ENCODE data around the gene COL28A1. TPM values are rescaled to one million over a fixed set of nuclear protein-coding genes. Genes with fewer than 3 reads are reported as not detected.

COL28A1 gene
- total RNA-seq, 1 donor from 2014 or later: 2.0 TPM

DNA sequence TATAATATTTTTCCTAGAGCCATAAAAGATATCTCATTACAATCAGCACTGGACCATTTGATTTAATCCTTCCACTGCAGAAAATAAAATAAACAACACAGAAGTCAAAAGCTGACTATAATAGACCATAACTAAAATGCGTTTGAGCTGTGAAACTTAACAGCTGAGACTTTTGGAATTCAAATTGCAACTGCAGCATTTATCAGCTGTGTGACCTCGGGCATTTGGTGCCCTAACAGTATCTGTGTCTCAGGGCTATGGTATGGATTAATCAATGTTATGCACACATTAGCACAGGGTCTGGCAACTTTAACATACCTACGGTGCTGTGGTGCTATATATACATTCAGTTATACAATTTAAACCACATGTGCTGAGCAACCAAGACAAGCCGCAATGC, 160.1 kb downstream of the COL28A1 start:
- Histone ChIP-seq H3K27ac (no peak overlapping the region), H3K9me3 (no peaks in the 10 kb centered on the region), H3K4me1 (no peaks in the 10 kb centered on the region), H3K4me3 (no peak overlapping the region), H3K27me3 (ENCODE audit: low read depth) (no peaks in the 10 kb centered on the region), H3K36me3 (no peaks in the 10 kb centered on the region)
- ATAC-seq: no peak
- TF ChIP-seq, protein P1, sequence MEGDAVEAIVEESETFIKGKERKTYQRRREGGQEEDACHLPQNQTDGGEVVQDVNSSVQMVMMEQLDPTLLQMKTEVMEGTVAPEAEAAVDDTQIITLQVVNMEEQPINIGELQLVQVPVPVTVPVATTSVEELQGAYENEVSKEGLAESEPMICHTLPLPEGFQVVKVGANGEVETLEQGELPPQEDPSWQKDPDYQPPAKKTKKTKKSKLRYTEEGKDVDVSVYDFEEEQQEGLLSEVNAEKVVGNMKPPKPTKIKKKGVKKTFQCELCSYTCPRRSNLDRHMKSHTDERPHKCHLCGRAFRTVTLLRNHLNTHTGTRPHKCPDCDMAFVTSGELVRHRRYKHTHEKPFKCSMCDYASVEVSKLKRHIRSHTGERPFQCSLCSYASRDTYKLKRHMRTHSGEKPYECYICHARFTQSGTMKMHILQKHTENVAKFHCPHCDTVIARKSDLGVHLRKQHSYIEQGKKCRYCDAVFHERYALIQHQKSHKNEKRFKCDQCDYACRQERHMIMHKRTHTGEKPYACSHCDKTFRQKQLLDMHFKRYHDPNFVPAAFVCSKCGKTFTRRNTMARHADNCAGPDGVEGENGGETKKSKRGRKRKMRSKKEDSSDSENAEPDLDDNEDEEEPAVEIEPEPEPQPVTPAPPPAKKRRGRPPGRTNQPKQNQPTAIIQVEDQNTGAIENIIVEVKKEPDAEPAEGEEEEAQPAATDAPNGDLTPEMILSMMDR (IDR thresholded peaks at IDR 0.05): no peak
- intact Hi-C loops (cut with DNase I): no loop called here
- no peak for DNase-seq

DNA sequence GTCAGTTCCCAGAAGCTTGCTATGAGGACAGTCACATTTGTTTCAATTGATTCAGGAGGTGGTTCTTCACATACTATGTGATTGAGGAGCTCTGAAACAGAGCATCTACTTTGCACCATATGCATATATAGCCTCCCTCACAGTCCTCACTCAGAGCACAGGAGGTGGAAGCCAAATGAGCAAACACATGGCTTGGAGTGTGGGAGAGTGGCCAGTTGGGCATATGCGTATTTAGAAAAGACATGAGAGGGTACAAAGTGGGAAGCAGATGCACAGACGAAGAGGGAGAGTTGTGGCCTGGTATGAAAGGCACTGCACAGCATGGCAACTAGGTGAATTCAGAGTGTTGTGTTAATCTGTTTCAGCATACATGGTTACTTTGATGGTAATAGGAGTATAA, 165.6 kb downstream of the COL28A1 start:
- Histone ChIP-seq H3K27ac (no peak overlapping the region), H3K4me3 (no peak overlapping the region), H3K9me3 (no peaks in the 10 kb centered on the region), H3K4me1 (no peaks in the 10 kb centered on the region), H3K36me3 (no peaks in the 10 kb centered on the region), H3K27me3 (ENCODE audit: low read depth) (no peaks in the 10 kb centered on the region)
- intact Hi-C loops (cut with DNase I): no loop called here
- DNase-seq (no peak), ATAC-seq (no peak)
- TF ChIP-seq, protein P1 (IDR thresholded peaks at IDR 0.05): no peak

DNA sequence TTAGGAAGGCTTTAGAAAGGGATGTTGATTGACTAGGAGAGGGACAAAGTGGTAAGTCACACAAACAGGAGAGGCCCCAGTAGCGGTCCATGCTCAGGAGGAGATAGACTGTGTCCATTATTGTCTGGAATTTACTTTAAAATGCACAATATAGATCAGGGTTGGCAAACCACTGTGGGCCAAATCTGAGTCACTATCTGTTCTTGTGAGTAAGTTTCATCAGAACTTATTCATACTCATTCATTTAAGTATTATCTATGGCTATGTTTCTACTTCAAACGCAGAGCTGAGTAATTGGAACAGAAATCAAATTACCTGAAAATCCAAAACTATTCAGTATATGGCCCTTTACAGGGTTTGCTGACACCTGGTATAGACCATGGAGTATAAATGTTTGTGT, 166.5 kb downstream of the COL28A1 start:
- TF ChIP-seq, protein P1 (IDR thresholded peaks at IDR 0.05): no peak
- no peaks in the 10 kb centered on the region for H3K27me3 ChIP-seq (ENCODE audit: low read depth)
- H3K4me3 ChIP-seq: no peak overlapping the region
- intact Hi-C loops (cut with DNase I): no loop called here
- no peaks in the 10 kb centered on the region for H3K4me1 ChIP-seq
- DNase-seq: no peak
- H3K9me3 ChIP-seq: no peaks in the 10 kb centered on the region
- no peaks in the 10 kb centered on the region for H3K36me3 ChIP-seq
- no peak overlapping the region for H3K27ac ChIP-seq
- no peak for ATAC-seq

GRCh38 chr7:7354674-7355073, 181.0 kb downstream of the COL28A1 start:
- Histone ChIP-seq H3K9me3 (no peaks in the 10 kb centered on the region), H3K4me3 (no peak overlapping the region), H3K4me1 (no peaks in the 10 kb centered on the region), H3K27me3 (ENCODE audit: low read depth) (no peaks in the 10 kb centered on the region), H3K36me3 (no peaks in the 10 kb centered on the region), H3K27ac (no peak overlapping the region)
- TF ChIP-seq, protein P1 (IDR thresholded peaks at IDR 0.05): no peak
- DNase-seq (no peak), ATAC-seq (no peak)
- intact Hi-C loops (cut with DNase I): no loop called here

- intact Hi-C loops (cut with DNase I): no loop called here
- H3K4me1 ChIP-seq: no peaks in the 10 kb centered on the region
- TF ChIP-seq, protein P1 (IDR thresholded peaks at IDR 0.05): no peak
Observed at GRCh38 chr7:7352845-7353244, 182.8 kb downstream of the COL28A1 start.

GRCh38 chr7:7351832-7352231, 183.8 kb downstream of the COL28A1 start:
- Histone ChIP-seq H3K27ac (no peak overlapping the region), H3K36me3 (no peaks in the 10 kb centered on the region), H3K9me3 (no peaks in the 10 kb centered on the region), H3K27me3 (ENCODE audit: low read depth) (no peaks in the 10 kb centered on the region), H3K4me1 (no peaks in the 10 kb centered on the region), H3K4me3 (no peak overlapping the region)
- ATAC-seq (no peak), DNase-seq (no peak)
- intact Hi-C loops (cut with DNase I): no loop called here
- TF ChIP-seq, protein P1 (IDR thresholded peaks at IDR 0.05): no peak

More at GRCh38 chr7:7352845-7353244, 182.8 kb downstream of the COL28A1 start:
- Histone ChIP-seq H3K27me3 (ENCODE audit: low read depth) (no peaks in the 10 kb centered on the region), H3K9me3 (no peaks in the 10 kb centered on the region), H3K27ac (no peak overlapping the region), H3K4me3 (no peak overlapping the region), H3K36me3 (no peaks in the 10 kb centered on the region)
- ATAC-seq (no peak), DNase-seq (no peak)

Data from lower lobe of right lung (tissue), 2 donors.